Stimulated activated CD4-positive, alpha-beta T cell treated with anti-CD3 and anti-CD28 coated beads, Interleukin-1b, Interleukin-23, amount 100 ng/mL, for 24 hours (primary cell): ENCODE results near the gene DDX31.
"Not testable (repeated sequence)": the region's sequence is repeated elsewhere in the genome, so short reads cannot be mapped to it uniquely, and the experiment has no call there.

ENCODE experiments used
- DNase-seq, 4 experiments: peaks; one replicate each; pipeline ENCODE4 v3.0.0-alpha.2; 2020; ENCODE audit warnings: low read depth in 4 of 4, low spot score in 1 of 4

Gene DDX31

GRCh38 chr9:132582786-132583583 is 86.8 kb downstream of the DDX31 start:
- DNase-seq: no peak

DNA sequence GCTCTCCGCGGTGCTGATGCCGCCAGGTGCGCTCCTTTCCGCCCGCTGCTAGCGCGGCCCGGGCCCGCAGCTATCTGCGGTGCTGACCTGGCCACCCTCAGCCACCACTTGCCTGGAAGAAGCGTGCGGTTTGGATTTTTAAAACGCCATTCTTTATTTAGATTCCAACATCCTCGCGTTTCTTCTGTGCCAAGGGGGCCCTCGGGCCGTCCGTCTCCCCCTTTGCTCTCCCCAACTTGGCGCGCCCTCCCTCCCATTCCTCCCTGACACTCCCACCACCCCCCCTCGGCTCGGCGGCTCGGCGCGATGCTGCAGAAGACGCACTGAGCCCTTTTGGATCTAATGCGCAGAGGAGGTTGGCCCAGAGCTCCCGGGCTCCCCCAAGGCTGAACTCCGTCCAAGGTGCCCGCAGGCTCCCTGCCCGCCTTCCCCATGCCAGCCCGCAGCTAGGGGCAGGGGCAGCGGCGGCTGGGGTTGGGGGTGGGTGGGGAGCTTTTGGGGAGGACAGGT is 87.5 kb downstream of the DDX31 start, which contains the start of gene BARHL1:
BARHL1 (plus strand) TSS at position 331 of the 510 bp plus-strand sequence. CDS start 192 bp downstream, outside the sequence.
- DNase-seq: no peak

DNA sequence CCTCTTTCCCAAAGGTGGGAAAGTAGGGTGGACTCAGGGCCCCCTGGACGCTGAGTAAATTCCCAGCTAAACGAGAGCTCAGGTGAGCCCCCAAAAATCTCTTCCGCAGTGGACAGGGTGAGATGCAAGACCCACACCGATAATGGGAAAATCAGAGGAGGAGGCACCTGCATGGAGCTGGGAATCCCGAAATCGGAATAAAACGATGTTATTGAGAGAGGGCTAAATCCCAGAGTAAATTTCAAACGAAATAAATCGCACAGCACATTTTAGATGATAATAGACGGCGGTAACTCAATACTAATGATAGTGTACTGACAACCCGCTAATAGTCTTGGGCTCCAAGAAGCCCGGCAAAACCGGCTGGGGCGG is 90.4 kb downstream of the DDX31 start:
- no peak for DNase-seq

- DNase-seq: no peak
Measured at GRCh38 chr9:132578367-132578932, 91.3 kb downstream of the DDX31 start.

GRCh38 chr9:132577119-132577518 is 92.7 kb downstream of the DDX31 start:
- DNase-seq: no peak

- no peak for DNase-seq
Measured at GRCh38 chr9:132575811-132576210, 94.0 kb downstream of the DDX31 start.

- DNase-seq: peak in 1 of 4 experiments; percentile 31
Measured at GRCh38 chr9:132575005-132575609, 94.7 kb downstream of the DDX31 start.

GRCh38 chr9:132572921-132573320 is 96.9 kb downstream of the DDX31 start:
- no peak for DNase-seq

GRCh38 chr9:132571806-132572600 is 97.8 kb downstream of the DDX31 start:
- DNase-seq: no peak

DNA sequence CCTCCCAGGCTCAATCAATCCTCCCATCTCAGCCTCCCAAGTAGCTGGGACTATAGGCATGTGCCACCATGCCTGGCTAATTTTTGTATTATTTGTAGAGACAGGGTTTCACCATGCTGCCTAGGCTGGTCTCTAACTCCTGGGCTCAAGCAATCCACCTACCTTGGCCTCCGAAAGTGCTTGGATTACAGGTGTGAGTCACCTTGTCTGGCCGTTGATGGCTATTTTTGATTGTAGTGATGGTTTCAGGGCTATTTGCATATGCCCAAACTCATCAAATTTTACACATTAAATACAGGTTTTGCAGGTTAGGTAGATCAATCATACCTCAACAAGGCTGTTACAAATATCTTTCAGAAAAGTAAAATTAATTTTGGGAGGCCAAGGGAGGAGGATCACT is 101.0 kb downstream of the DDX31 start:
- not testable (repeated sequence) for DNase-seq

DNA sequence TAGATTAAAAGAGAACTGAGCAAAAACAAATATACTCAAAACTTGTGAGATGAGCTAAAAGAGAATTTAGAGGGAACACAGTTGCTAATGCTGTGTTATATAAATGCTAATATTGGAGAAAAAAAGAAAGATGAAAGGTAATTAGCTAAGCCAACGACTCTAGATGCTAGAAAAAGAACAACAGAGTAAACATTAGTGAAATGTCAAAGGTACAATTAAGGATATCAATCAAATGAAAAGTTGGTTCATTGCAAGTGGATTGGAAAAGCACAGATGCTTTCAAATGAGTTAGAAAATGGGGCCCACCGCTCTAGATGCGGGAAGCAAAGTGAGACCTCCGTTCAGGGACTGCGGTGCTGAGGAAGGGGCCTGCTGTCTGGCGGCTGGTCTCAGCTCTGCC is 105.3 kb downstream of the DDX31 start:
- DNase-seq: no peak

DNA sequence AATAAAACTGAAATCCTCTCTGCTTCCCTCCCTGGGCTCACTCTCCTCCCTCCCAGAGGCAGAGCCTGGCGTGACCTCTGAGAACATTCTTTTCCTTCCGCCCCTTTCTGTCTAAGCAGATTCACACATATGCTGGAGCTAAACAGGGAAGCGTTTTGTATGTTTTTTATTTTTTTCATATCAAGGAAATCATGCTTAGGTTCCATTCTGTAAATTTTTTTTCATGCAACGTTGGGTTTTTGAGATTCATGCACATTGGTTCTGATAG is 107.5 kb downstream of the DDX31 start:
- DNase-seq: no peak

DNA sequence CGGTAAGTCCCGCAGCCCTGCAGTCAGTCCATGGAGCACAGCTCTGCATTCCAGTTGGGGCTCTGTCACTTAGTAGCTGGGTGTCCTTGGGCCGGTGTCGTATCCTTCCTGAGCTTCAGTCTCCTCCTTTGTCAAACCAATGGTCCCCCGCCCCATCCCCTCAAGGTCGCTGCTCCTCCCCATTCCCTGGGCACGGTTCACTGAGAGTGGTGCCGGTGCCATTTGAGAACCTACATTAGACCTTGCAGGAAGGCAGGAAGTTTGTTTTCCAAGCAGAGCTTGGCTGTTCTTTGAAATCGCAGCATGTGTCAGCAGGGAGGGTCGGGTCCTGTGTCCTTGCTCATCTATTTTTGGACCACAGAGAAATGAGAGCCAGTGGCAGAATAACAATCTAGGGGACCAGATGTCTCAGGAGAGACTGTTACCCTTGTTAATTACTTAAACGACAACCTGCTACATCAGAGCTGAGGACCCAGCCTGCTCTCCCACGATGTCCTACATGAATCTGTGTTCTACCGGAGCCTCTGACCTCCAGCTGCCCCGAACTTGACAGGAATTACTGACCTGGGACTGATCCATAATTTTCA is 109.1 kb downstream of the DDX31 start:
- DNase-seq: no peak

GRCh38 chr9:132559711-132560110 is 110.1 kb downstream of the DDX31 start:
- DNase-seq: no peak

- no peak for DNase-seq
Measured at GRCh38 chr9:132557159-132557558, 112.6 kb downstream of the DDX31 start.

- no peak for DNase-seq
Measured at GRCh38 chr9:132556714-132557113, 113.1 kb downstream of the DDX31 start.

DNA sequence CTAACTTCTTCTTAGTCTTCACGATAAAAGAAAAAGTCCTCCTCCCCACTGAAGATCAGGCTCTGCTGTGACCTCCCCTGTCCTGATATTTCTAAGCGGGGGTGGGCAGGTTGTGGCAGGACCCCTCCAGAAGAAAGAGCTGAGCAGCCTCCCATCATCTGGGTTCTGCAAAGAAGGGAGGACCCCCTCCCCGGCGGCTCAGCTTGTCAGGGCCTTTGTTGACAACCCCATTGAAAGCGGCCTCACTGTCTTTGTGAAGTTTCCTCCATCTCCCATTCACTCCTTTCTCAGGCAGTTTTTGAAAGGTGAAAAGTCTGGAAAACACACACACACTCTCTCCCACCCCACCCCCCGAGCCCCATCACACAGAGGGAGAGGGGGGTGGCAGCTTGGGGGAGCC is 113.5 kb downstream of the DDX31 start:
- DNase-seq: no peak

DNA sequence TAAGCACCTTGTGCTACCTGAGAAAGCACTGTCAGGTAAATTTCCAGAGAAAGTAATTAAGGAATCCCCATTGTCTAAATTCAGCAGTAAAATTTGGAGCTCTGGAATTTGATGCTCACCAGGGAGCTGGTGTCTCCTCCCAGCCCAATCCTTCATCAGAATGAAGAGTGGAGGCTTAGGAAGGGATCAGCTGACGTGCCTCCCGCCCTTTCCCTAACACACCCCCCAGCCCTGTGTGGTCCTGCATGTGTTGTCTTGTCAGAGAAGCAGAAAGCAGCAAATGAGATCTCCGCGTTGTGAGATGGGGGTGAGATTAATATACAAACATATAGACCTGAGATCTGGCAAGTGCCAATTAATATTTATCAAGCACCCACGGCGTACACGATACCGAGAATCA is 114.3 kb downstream of the DDX31 start:
- DNase-seq: no peak

DNA sequence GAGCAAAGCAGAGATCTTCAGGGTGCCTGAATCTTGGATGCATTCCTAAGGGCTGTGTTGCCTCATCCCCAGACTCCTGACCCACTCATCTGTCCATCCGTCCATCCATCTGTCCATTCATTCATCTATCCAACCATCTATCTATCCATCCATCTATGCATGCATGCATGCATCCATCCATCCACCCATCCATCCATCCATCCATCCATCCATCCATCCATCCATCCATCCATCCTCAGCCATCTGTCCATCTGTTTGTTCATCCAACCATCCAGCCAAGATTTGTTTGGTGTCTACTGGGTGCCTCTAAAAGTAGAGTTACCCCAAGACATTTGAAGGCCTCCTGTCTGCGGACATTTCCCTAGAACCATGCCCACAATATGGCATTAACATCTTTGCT is 115.0 kb downstream of the DDX31 start:
- no peak for DNase-seq

DNA sequence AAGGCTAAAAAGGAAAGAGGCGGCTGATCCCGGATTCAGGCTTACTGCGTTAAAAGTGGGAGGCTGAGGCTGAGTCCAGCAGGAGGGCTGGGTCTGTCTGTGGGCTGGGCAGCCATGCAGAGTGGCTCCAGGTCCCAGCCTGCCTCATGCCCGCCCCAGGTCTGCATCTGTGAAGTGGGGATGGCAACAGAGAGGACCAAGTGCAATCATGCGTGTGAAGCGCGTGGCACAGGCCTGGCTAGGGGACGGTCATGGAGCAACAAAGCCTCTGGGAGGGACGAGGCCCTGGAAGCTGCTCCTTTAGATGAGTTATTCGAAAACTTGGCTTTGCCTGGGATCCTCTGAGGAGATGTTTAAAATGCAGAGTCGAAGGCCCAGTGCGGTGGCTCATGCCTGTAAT is 117.7 kb downstream of the DDX31 start:
- DNase-seq: no peak

DNA sequence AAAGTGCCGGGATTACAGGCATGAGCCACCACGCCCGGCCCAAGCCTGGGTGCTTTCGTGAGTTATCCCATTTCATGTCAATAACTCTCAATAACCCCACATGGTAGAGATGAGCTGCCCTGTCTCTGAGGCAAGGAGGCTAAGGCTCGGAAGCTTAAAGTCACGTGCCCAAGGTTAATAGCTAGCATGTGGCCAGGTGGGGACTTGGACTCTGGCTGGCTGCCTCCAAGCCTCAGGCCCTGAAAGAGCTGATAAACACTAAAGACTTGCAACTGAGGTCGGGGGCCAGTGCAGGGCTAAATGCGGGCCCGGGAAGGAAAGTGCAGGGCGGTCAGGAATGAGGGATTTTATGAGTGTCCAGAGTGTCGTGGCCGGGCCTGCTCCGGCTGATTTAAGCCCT is 118.2 kb downstream of the DDX31 start:
- no peak for DNase-seq
